HepG2 (cell line): ENCODE measurements around the gene SNCAIP. TPM values are rescaled to one million over a fixed set of nuclear protein-coding genes. Genes with fewer than 3 reads are reported as not detected.

Experiments
- ATAC-seq: fragments of 200-7000 bp; cut with Tn5 transposase; 3 replicates; pipeline ENCODE4 v1.9.1; 2020; ENCODE audit warnings: mild to moderate bottlenecking, moderate library complexity
- BruUV-seq: library from RNA; stranded (reverse); fragments of 400-500 nt; replicated peaks from 2 replicates; lab custom pipeline; 2021; lab: Mats Ljungman, UMichigan
- CTCF ChIA-PET: fragments of 300-600 bp; formaldehyde crosslinking; extraction: SDS; loops from one replicate; lab custom pipeline; 2021; ENCODE audit warnings: low total read pairs, inconsistent platforms, low intra/inter-chr PET ratio; lab: Yijun Ruan, JAX
- POLR2A ChIA-PET: fragments of 350-600 bp; sonication (Branson Sonifier 250); formaldehyde crosslinking; loops from one replicate; lab custom pipeline; 2020; ENCODE audit warnings: antibody characterized with exemption, inconsistent platforms; lab: Yijun Ruan, JAX
- DNase-seq: peaks from one replicate; pipeline ENCODE4 v3.0.0-alpha.2; 2015; ENCODE audit warnings: low spot score
- FAIRE-seq: peaks from 3 replicates; lab custom pipeline; 2011; peaks lifted over from hg19 to GRCh38; lab: Jason Lieb, UNC
- H2AFZ ChIP-seq: one replicate; pipeline ENCODE4 v1.6.1; 2011; ENCODE audit warnings: low read length, inconsistent platforms
- H3K27ac ChIP-seq: fragments of 300-600 bp; 3 replicates; pipeline ENCODE4 v1.8.0; 2011; ENCODE audit warnings: mixed run types, mild to moderate bottlenecking, mixed read lengths, low read length, inconsistent platforms; ENCODE audit not compliant: insufficient read depth; ENCODE audit errors: extremely low read length
- H3K27me3 ChIP-seq, 2 experiments: fragments of 200-600 bp in 1 of 2; 2 replicates in 1 of 2; 3 replicates in 1 of 2; pipeline versions ENCODE4 v1.6.0 to v1.8.0; 2011; ENCODE audit warnings: low read length in 2 of 2, mild to moderate bottlenecking in 2 of 2, moderate library complexity in 2 of 2, inconsistent platforms in 1 of 2; ENCODE audit not compliant: insufficient read depth in 2 of 2, control insufficient read depth in 1 of 2
- H3K36me3 ChIP-seq, 2 experiments: fragments of 200-600 bp in 1 of 2; replicated peaks in 1 of 2; 2 replicates in 1 of 2; 3 replicates in 1 of 2; pipeline versions ENCODE4 v1.5.1 to v1.8.0; 2011; ENCODE audit warnings: low read length in 2 of 2, inconsistent platforms in 1 of 2; ENCODE audit not compliant: insufficient read depth in 2 of 2, control insufficient read depth in 1 of 2
- H3K4me1 ChIP-seq: 2 replicates; pipeline ENCODE4 v1.5.1; 2012; ENCODE audit warnings: low read length, inconsistent platforms; ENCODE audit not compliant: insufficient read depth
- H3K4me2 ChIP-seq: 2 replicates; pipeline ENCODE4 v1.6.0; 2011; ENCODE audit warnings: low read depth, low read length, inconsistent platforms
- H3K4me3 ChIP-seq, 3 experiments: fragments of 200-600 bp in 1 of 3; sonication (generic), shearing (Covaris generic) in 1 of 3; replicated peaks in 1 of 3; 2 replicates each; pipeline ENCODE4 v1.5.1; 2011 to 2016; ENCODE audit warnings: low read length in 3 of 3, inconsistent platforms in 2 of 3, low read depth in 2 of 3, mild to moderate bottlenecking in 2 of 3, control low read depth in 1 of 3, mixed read lengths in 1 of 3; ENCODE audit not compliant: insufficient read depth in 1 of 3
- H3K79me2 ChIP-seq: one replicate; pipeline ENCODE4 v1.6.1; 2011; ENCODE audit warnings: low read length, inconsistent platforms; ENCODE audit not compliant: insufficient read depth
- H3K9ac ChIP-seq: 2 replicates; pipeline ENCODE4 v1.6.0; 2011; ENCODE audit warnings: mild to moderate bottlenecking, low read depth, low read length, inconsistent platforms; ENCODE audit not compliant: insufficient read depth
- H3K9me3 ChIP-seq: 2 replicates; pipeline ENCODE4 v1.5.1; 2012; ENCODE audit warnings: mild to moderate bottlenecking, low read length
- H4K20me1 ChIP-seq: 2 replicates; pipeline ENCODE4 v1.6.0; 2011; ENCODE audit warnings: inconsistent platforms, mild to moderate bottlenecking, low read length, moderate library complexity; ENCODE audit not compliant: insufficient read depth
- ARID5B ChIP-seq: IDR thresholded peaks from 2 replicates; pipeline ENCODE4 v1.4.0; 2020; ENCODE audit warnings: mild to moderate bottlenecking, missing genetic modification reagents
- CHD4 ChIP-seq: fragments of 200-600 bp; sonication (generic); IDR thresholded peaks from 2 replicates; pipeline ENCODE4 v1.7.0; 2017; ENCODE audit warnings: mild to moderate bottlenecking, low read length, borderline replicate concordance
- DRAP1 ChIP-seq: IDR thresholded peaks from 2 replicates; pipeline ENCODE4 v1.6.1; 2016; ENCODE audit warnings: missing genetic modification reagents, missing compliant biosample characterization
- ELF1 ChIP-seq: sonication (generic); formaldehyde crosslinking; IDR thresholded peaks from 2 replicates; pipeline ENCODE4 v1.4.0; 2020; ENCODE audit warnings: missing genetic modification reagents
- ELF3 ChIP-seq: IDR thresholded peaks from 2 replicates; pipeline ENCODE4 v1.6.1; 2016; ENCODE audit warnings: missing genetic modification reagents, missing compliant biosample characterization
- HDAC2 ChIP-seq: sonication (generic); formaldehyde crosslinking; IDR thresholded peaks from 2 replicates; pipeline ENCODE4 v1.4.0; 2020; ENCODE audit warnings: missing genetic modification reagents
- MXD1 ChIP-seq: sonication (generic); formaldehyde crosslinking; IDR thresholded peaks from 2 replicates; pipeline ENCODE4 v1.4.0; 2020; ENCODE audit warnings: mild to moderate bottlenecking, missing genetic modification reagents
- NFE2L1 ChIP-seq: sonication (generic); formaldehyde crosslinking; IDR thresholded peaks from 2 replicates; pipeline ENCODE4 v1.4.0; 2020; ENCODE audit warnings: missing genetic modification reagents, mild to moderate bottlenecking, borderline replicate concordance
- PRDM4 ChIP-seq: sonication (generic); formaldehyde crosslinking; IDR thresholded peaks from 2 replicates; pipeline ENCODE4 v1.9.0; 2021; ENCODE audit warnings: missing genetic modification reagents, borderline replicate concordance
- ZBED4 ChIP-seq: sonication (generic); formaldehyde crosslinking; IDR thresholded peaks from 2 replicates; pipeline ENCODE4 v1.4.0; 2020; ENCODE audit warnings: missing genetic modification reagents, borderline replicate concordance
- ZFAT ChIP-seq: sonication (generic); formaldehyde crosslinking; conservative IDR thresholded peaks from 2 replicates; pipeline ENCODE4 v1.8.1; 2023; ENCODE audit warnings: missing genetic modification reagents, inconsistent platforms
- ZNF569 ChIP-seq: sonication (generic); formaldehyde crosslinking; IDR thresholded peaks from 2 replicates; pipeline ENCODE4 v1.5.0; 2020; ENCODE audit warnings: mild to moderate bottlenecking, missing genetic modification reagents, moderate library complexity, borderline replicate concordance
- ZNF883 ChIP-seq: sonication (generic); formaldehyde crosslinking; IDR thresholded peaks from 2 replicates; pipeline ENCODE4 v1.5.1; 2020; ENCODE audit warnings: mild to moderate bottlenecking, missing genetic modification reagents; ENCODE audit errors: not compliant biosample characterization
- WGBS: methylation state at CpG from one replicate; pipeline ENCODE4 v1.1.6; 2017; ENCODE audit warnings: low lambda C conversion rate; 5-methylcytosine and 5-hydroxymethylcytosine counted together
- in situ Hi-C: cut with HindIII; loops from 2 replicates; pipeline ENCODE4 v1.10.0; 2017; ENCODE audit warnings: low pct_unique_long_range_greater_than_20kb; ENCODE audit not compliant: extremely low pct_ligation_motif_present
- intact Hi-C: fragments of 100-400 bp; cut with micrococcal nuclease; formaldehyde crosslinking; loops from one replicate; pipeline ENCODE4 v1.10.0; 2022; ENCODE audit not compliant: unreplicated experiment
- polyA plus RNA-seq, 8 experiments: library from polyadenylated mRNA; depleted of rRNA in 3 of 8; stranded (reverse) in 7 of 8; unstranded in 1 of 8; fragments of >200 nt; fragmentation: Illumina TruSeq in 4 of 8; extraction: Trizol in 4 of 8; gene quantifications; 2 replicates each; pipeline versions ENCODE4 v1.2.1 to v1.2.3, GENCODE V29; 2011 to 2016; ENCODE audit warnings: low read depth in 4 of 8, missing spikeins in 1 of 8, mixed read lengths in 1 of 8; ENCODE audit not compliant: insufficient read depth in 1 of 8
- total RNA-seq, 5 experiments: library from RNA; depleted of rRNA; stranded (reverse); fragments of >200 nt; fragmentation: Illumina TruSeq; extraction: Trizol; gene quantifications; 2 replicates each; pipeline ENCODE4 v1.2.3, GENCODE V29; 2016; ENCODE audit warnings: low read depth in 1 of 5

The SNCAIP gene
- total and polyA plus RNA-seq, 2 of the 13 experiments (the other 11 are each of a cell fraction or from before 2014, with no cell fraction given) = not detected

- no peaks in the 10 kb centered on the region for H3K27me3 ChIP-seq
- intact Hi-C loops (no loop called here), in situ Hi-C loops (no loop called here)
- H4K20me1 ChIP-seq = no peaks in the 10 kb centered on the region
- FAIRE-seq = no peak
- DNase-seq = no peak
- no peak overlapping the region for H2AFZ ChIP-seq
- no peak overlapping the region for H3K9ac ChIP-seq
- H3K4me1 ChIP-seq = no peaks in the 10 kb centered on the region
- ChIA-PET POLR2A (no interaction called here), CTCF (no interaction called here)
- no peak overlapping the region for H3K27ac ChIP-seq
- no peak for ATAC-seq
- WGBS = 12% methylated on average over 2 of the region's 2 CpGs
- no peaks in the 10 kb centered on the region for H3K36me3 ChIP-seq
- H3K79me2 ChIP-seq = no peaks in the 10 kb centered on the region
- H3K4me3 ChIP-seq = no peak overlapping the region
- no TSS peak for BruUV-seq
- no peaks in the 10 kb centered on the region for H3K9me3 ChIP-seq
- no peak overlapping the region for H3K4me2 ChIP-seq
- TF ChIP-seq ZNF883 (CRISPR knock-in tag) (no peak), ZBED4 (CRISPR knock-in tag) (no peak), ELF1 (CRISPR knock-in tag) (no peak), ARID5B (no peak), ELF3 (CRISPR knock-in tag) (no peak), CHD4 (no peak), DRAP1 (CRISPR knock-in tag) (no peak), MXD1 (no peak), ZFAT (CRISPR knock-in tag) (no peak), HDAC2 (CRISPR knock-in tag) (no peak), ZNF569 (CRISPR knock-in tag) (no peak), NFE2L1 (CRISPR knock-in tag) (no peak), PRDM4 (no peak)
Observed at GRCh38 chr5:122427621-122428020, 115.6 kb downstream of the SNCAIP start.
